IMR-90 (cell line): ENCODE results near the gene C11orf86. TPM values are rescaled to one million over a fixed set of nuclear protein-coding genes. Genes with fewer than 3 reads are reported as not detected.

Source experiments
- ATAC-seq: fragments of 200-7000 bp; cut with Tn5 transposase; 2 replicates; pipeline ENCODE4 v1.9.1; 2020; ENCODE audit warnings: low read depth, mild to moderate bottlenecking, moderate library complexity
- BruUV-seq: library from RNA; stranded (reverse); fragments of 400-500 nt; replicated peaks from 2 replicates; lab custom pipeline; 2021; lab: Mats Ljungman, UMichigan
- CTCF ChIA-PET: fragments of 300-600 bp; formaldehyde crosslinking; extraction: SDS; loops from one replicate; lab custom pipeline; 2021; ENCODE audit warnings: antibody characterized with exemption; lab: Yijun Ruan, JAX
- POLR2A ChIA-PET: fragments of 300-600 bp; sonication (Branson Sonifier 250); formaldehyde crosslinking; loops from one replicate; lab custom pipeline; 2022; ENCODE audit warnings: antibody characterized with exemption; ENCODE audit not compliant: unreplicated experiment; lab: Charles Lee
- DNase-seq: peaks from one replicate; pipeline ENCODE4 v3.0.0; 2013
- H2AFZ ChIP-seq: replicated peaks from 2 replicates; pipeline ENCODE3; 2013; ENCODE audit warnings: low read length, mild to moderate bottlenecking; ENCODE audit not compliant: poor library complexity
- H2AK5ac ChIP-seq: 2 replicates; pipeline ENCODE4 v1.6.1; 2013; ENCODE audit warnings: low read depth, low read length, inconsistent platforms
- H2AK9ac ChIP-seq: replicated peaks from 2 replicates; pipeline ENCODE3; 2013; ENCODE audit warnings: mild to moderate bottlenecking, low read depth, low read length, moderate library complexity; ENCODE audit not compliant: poor library complexity
- H2BK120ac ChIP-seq: 2 replicates; pipeline ENCODE4 v1.6.1; 2013; ENCODE audit warnings: low read depth, low read length, inconsistent platforms
- H2BK15ac ChIP-seq: 3 replicates; pipeline ENCODE4 v1.6.1; 2013; ENCODE audit warnings: low read depth, low read length, inconsistent platforms
- H2BK20ac ChIP-seq: 2 replicates; pipeline ENCODE4 v1.6.1; 2013; ENCODE audit warnings: low read depth, mild to moderate bottlenecking, inconsistent platforms, low read length, moderate library complexity
- H2BK5ac ChIP-seq: 2 replicates; pipeline ENCODE4 v1.6.1; 2013; ENCODE audit warnings: mild to moderate bottlenecking, low read depth, low read length, inconsistent platforms; ENCODE audit not compliant: poor library complexity, severe bottlenecking
- H3K14ac ChIP-seq: replicated peaks from 2 replicates; pipeline ENCODE4 v1.6.1; 2013; ENCODE audit warnings: low read depth, low read length, inconsistent platforms
- H3K18ac ChIP-seq: 2 replicates; pipeline ENCODE4 v1.6.1; 2013; ENCODE audit warnings: low read depth, low read length, control low read depth
- H3K23ac ChIP-seq: 2 replicates; pipeline ENCODE4 v1.6.1; 2013; ENCODE audit warnings: low read depth, low read length, inconsistent platforms
- H3K27ac ChIP-seq: 2 replicates; pipeline ENCODE4 v1.5.1; 2013; ENCODE audit warnings: mild to moderate bottlenecking, control low read depth, low read length; ENCODE audit not compliant: insufficient read depth
- H3K27me3 ChIP-seq: 2 replicates; pipeline ENCODE4 v1.6.1; 2013; ENCODE audit warnings: low read length; ENCODE audit not compliant: control insufficient read depth, insufficient read depth
- H3K36me3 ChIP-seq: 2 replicates; pipeline ENCODE4 v1.6.1; 2013; ENCODE audit warnings: low read length, mixed read lengths; ENCODE audit not compliant: control insufficient read depth, insufficient read depth
- H3K4ac ChIP-seq: 2 replicates; pipeline ENCODE4 v1.6.1; 2013; ENCODE audit warnings: low read depth, low read length, inconsistent platforms
- H3K4me1 ChIP-seq: 2 replicates; pipeline ENCODE4 v1.6.1; 2013; ENCODE audit warnings: low read length, mixed read lengths; ENCODE audit not compliant: control insufficient read depth, insufficient read depth
- H3K4me2 ChIP-seq: 2 replicates; pipeline ENCODE4 v1.6.1; 2013; ENCODE audit warnings: low read depth, mild to moderate bottlenecking, control low read depth, low read length, moderate library complexity
- H3K4me3 ChIP-seq: 2 replicates; pipeline ENCODE4 v1.5.1; 2013; ENCODE audit warnings: low read depth, mild to moderate bottlenecking, control low read depth, low read length, moderate library complexity; ENCODE audit not compliant: insufficient read depth
- H3K56ac ChIP-seq: 2 replicates; pipeline ENCODE4 v1.6.1; 2013; ENCODE audit warnings: low read length, inconsistent platforms; ENCODE audit not compliant: insufficient read depth; ENCODE audit errors: extremely low read depth
- H3K79me1 ChIP-seq, 2 experiments: 2 replicates each; pipeline ENCODE4 v1.6.1; 2013; ENCODE audit warnings: low read length in 2 of 2, inconsistent platforms in 1 of 2, low read depth in 1 of 2
- H3K9ac ChIP-seq: 2 replicates; pipeline ENCODE4 v1.6.1; 2013; ENCODE audit warnings: low read depth, low read length, control low read depth
- H3K9me1 ChIP-seq: 2 replicates; pipeline ENCODE4 v1.6.1; 2013; ENCODE audit warnings: low read length, inconsistent platforms; ENCODE audit not compliant: insufficient read depth
- H3K9me3 ChIP-seq: 2 replicates; pipeline ENCODE4 v1.6.1; 2013; ENCODE audit warnings: low read length; ENCODE audit not compliant: control insufficient read depth, insufficient read depth
- H4K20me1 ChIP-seq: 2 replicates; pipeline ENCODE4 v1.6.1; 2013; ENCODE audit warnings: low read length, inconsistent platforms; ENCODE audit not compliant: insufficient read depth
- H4K5ac ChIP-seq: 2 replicates; pipeline ENCODE4 v1.6.1; 2013; ENCODE audit warnings: mild to moderate bottlenecking, low read depth, low read length, control low read depth
- H4K8ac ChIP-seq, 2 experiments: 2 replicates each; pipeline ENCODE4 v1.6.1; 2013; ENCODE audit warnings: low read depth in 2 of 2, low read length in 2 of 2, control low read depth in 1 of 2, inconsistent platforms in 1 of 2
- H4K91ac ChIP-seq: 2 replicates; pipeline ENCODE4 v1.6.1; 2013; ENCODE audit warnings: low read depth, low read length, inconsistent platforms; ENCODE audit not compliant: insufficient read depth
- BHLHE40 ChIP-seq: fragments of 150-350 bp; IDR thresholded peaks from 2 replicates; pipeline ENCODE4 v1.6.1; 2016; ENCODE audit warnings: mild to moderate bottlenecking, low read depth, low read length
- CEBPB ChIP-seq: IDR thresholded peaks from 2 replicates; pipeline ENCODE4 v1.6.1; 2012; ENCODE audit warnings: low read depth, low read length, improper control_type of control experiment
- CHD1 ChIP-seq: IDR thresholded peaks from 2 replicates; pipeline ENCODE4 v1.6.1; 2012; ENCODE audit warnings: low read depth, low read length, improper control_type of control experiment
- FOS ChIP-seq: fragments of 150-350 bp; IDR thresholded peaks from 2 replicates; pipeline ENCODE4 v1.6.1; 2016; ENCODE audit warnings: low read depth, low read length
- MAZ ChIP-seq: IDR thresholded peaks from 2 replicates; pipeline ENCODE4 v1.6.1; 2012; ENCODE audit warnings: low read depth, mild to moderate bottlenecking, low read length, improper control_type of control experiment, moderate library complexity, borderline replicate concordance
- NFE2L2 ChIP-seq: fragments of 150-350 bp; IDR thresholded peaks from 2 replicates; pipeline ENCODE4 v1.6.1; 2016; ENCODE audit warnings: low read depth, mild to moderate bottlenecking, low read length
- POLR2A ChIP-seq: IDR thresholded peaks from 2 replicates; pipeline ENCODE4 v1.6.1; 2012; ENCODE audit warnings: mild to moderate bottlenecking, low read depth, low read length
- RAD21 ChIP-seq: IDR thresholded peaks from 2 replicates; pipeline ENCODE4 v1.6.1; 2012; ENCODE audit warnings: low read length, improper control_type of control experiment
- RCOR1 ChIP-seq: IDR thresholded peaks from 2 replicates; pipeline ENCODE4 v1.6.1; 2012; ENCODE audit warnings: mild to moderate bottlenecking, low read length, improper control_type of control experiment; ENCODE audit not compliant: insufficient replicate concordance
- RFX5 ChIP-seq: IDR thresholded peaks from 2 replicates; pipeline ENCODE4 v1.8.0; 2012; ENCODE audit warnings: low read depth, mild to moderate bottlenecking, low read length, moderate library complexity
- SMC3 ChIP-seq: fragments of 150-350 bp; IDR thresholded peaks from 2 replicates; pipeline ENCODE4 v1.6.1; 2016; ENCODE audit warnings: low read depth, mild to moderate bottlenecking, antibody characterized with exemption, low read length, moderate library complexity
- USF2 ChIP-seq: fragments of 150-350 bp; IDR thresholded peaks from 2 replicates; pipeline ENCODE4 v1.6.1; 2017; ENCODE audit warnings: mild to moderate bottlenecking, antibody characterized with exemption, low read length, low read depth
- WGBS, 2 experiments: methylation state at CpG; one replicate each; pipeline versions ENCODE4 v1.1.5 to v1.1.7; 2013; ENCODE audit warnings: missing lambda C conversion rate in 2 of 2; ENCODE audit not compliant: insufficient read length in 1 of 2; ENCODE audit errors: extremely low coverage in 2 of 2; 5-methylcytosine and 5-hydroxymethylcytosine counted together
- dilution Hi-C: fragments of 300-500 bp; cut with HindIII; formaldehyde crosslinking; loops from one replicate; pipeline ENCODE4 v1.14.3; 2018; ENCODE audit warnings: low sequenced_read_pairs; ENCODE audit not compliant: unreplicated experiment
- in situ Hi-C: fragments of 300-500 bp; cut with MboI; formaldehyde crosslinking; loops from 3 replicates; pipeline ENCODE4 v1.14.3; 2019; ENCODE audit warnings: low sequenced_read_pairs, inconsistent platforms, mixed read lengths
- intact Hi-C: fragments of 100-400 bp; cut with micrococcal nuclease; formaldehyde crosslinking; loops from 2 replicates; pipeline ENCODE4 v1.10.0; 2022
- polyA plus RNA-seq, 3 experiments: library from polyadenylated mRNA; depleted of rRNA; stranded (reverse); fragments of >200 nt; gene quantifications; 2 replicates each; pipeline ENCODE4 v1.2.3, GENCODE V29; 2012; ENCODE audit warnings: low replicate concordance in 1 of 3
- total RNA-seq: library from RNA; depleted of rRNA; stranded (reverse); fragments of >200 nt; gene quantifications from 2 replicates; pipeline ENCODE4 v1.2.3, GENCODE V29; 2012
- TF ChIP-seq, protein P1 (sequence below): conservative IDR thresholded peaks from 2 replicates; pipeline ENCODE4 v1.5.1; 2012; ENCODE audit warnings: mild to moderate bottlenecking, low read depth, low read length, improper control_type of control experiment
- TF ChIP-seq, protein P2 (sequence below): fragments of 150-350 bp; IDR thresholded peaks from 2 replicates; pipeline ENCODE4 v1.6.1; 2016; ENCODE audit warnings: low read depth, mild to moderate bottlenecking, low read length, moderate library complexity, borderline replicate concordance

C11orf86 gene
- total and polyA plus RNA-seq, 2 of the 4 experiments (the other 2 are of a cell fraction), result not detected

DNA sequence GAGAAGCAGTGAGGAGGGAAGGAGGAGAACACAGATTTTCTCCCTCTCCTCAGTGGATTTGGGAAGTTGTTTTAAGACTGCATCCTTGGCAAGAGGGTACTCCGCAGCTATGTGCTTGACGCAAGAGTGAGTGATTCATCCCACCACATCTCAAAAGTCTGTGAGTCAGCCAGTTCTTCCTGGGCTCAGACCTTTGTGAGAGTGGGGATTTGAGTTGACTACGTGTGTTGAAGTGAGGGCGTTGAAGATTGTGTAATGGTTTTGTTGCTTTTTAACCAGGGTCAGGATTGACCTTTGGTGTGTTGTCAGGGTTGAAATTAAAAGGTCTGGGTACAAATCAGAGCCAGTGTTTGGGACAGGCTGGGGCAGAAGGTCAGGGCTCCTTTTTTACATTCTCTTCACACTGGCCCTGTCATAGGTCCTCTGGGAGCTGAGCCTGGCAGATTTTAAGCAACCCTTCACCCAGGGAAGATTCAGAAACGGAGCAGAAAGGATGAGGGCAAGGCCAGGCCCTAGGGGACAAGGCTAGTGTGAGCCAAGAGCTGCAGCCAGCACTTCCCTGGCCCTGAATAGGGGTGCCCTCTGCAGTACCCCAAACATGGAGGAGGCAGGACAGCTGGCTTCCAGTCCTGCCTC, 4.2 kb upstream of the C11orf86 start:
- Histone ChIP-seq H4K5ac (peak overlapping the region; percentile 92), H2BK120ac (peak overlapping the region; percentile 97), H3K4me2 (peak overlapping the region; percentile 54), H3K9me1 (peaks cover 25% of the 10 kb centered on the region), H3K36me3 (no peaks in the 10 kb centered on the region), H2AK9ac (peak overlapping the region; percentile 96), H3K4me1 (peaks cover 32% of the 10 kb centered on the region), H4K20me1 (peaks cover 3% of the 10 kb centered on the region; the same call in 1 of the 2 replicates), H3K9ac (peak overlapping the region; percentile 67), H3K27ac (peak overlapping the region; percentile 97), H2BK20ac (peak overlapping the region; percentile 98), H2AFZ (peak overlapping the region; percentile 82), H3K27me3 (no peaks in the 10 kb centered on the region), H4K8ac (peak overlapping the region; percentile 82 to 97), H4K91ac (peak overlapping the region; percentile 98), H3K9me3 (no peaks in the 10 kb centered on the region), H2BK15ac (peak overlapping the region; percentile 96), H3K23ac (peak overlapping the region; percentile 86), H3K56ac (peak overlapping the region; percentile 92), H2BK5ac (peak overlapping the region; percentile 99), H2AK5ac (peak overlapping the region; percentile 97), H3K4ac (peak overlapping the region; percentile 94), H3K4me3 (no peak overlapping the region), H3K18ac (peak overlapping the region; percentile 92), H3K79me1 (peaks cover 0 to 5% of the 10 kb centered on the region in 2 experiments; a peak in 3 of 4 replicates), H3K14ac (peak overlapping the region; percentile 85)
- WGBS, 2 experiments, result no CpG with 5 or more reads among the region's 5 CpGs
- CTCF ChIA-PET, result interaction anchor here (0.9 kb wide), 1 partner anchor 14 kb away, joined by 4 read pairs; no protein-coding TSS in a partner anchor
- DNase-seq, result peak; percentile 100
- ATAC-seq, result peak; percentile 80
- dilution Hi-C loops (no loop called here), in situ Hi-C loops (no loop called here), intact Hi-C loops (loop anchor here (5.0 kb wide), 2 partner anchors 114 to 129 kb away; partner anchors contain the start of genes LRFN4 and RCE1)
- no TSS peak for BruUV-seq
- POLR2A ChIA-PET, result interaction anchor here (0.6 kb wide), 1 partner anchor 190 kb away, joined by 3 read pairs; no protein-coding TSS in a partner anchor
- TF ChIP-seq USF2, result no peak
- peak; percentile 99 for TF ChIP-seq CEBPB
- peak; percentile 69; the same call in 1 of the 2 replicates for TF ChIP-seq NFE2L2
- TF ChIP-seq RCOR1, result no peak
- TF ChIP-seq POLR2A, result peak; percentile 72
- no peak; the same call in none of the 2 replicates for TF ChIP-seq SMC3
- TF ChIP-seq, protein P1, sequence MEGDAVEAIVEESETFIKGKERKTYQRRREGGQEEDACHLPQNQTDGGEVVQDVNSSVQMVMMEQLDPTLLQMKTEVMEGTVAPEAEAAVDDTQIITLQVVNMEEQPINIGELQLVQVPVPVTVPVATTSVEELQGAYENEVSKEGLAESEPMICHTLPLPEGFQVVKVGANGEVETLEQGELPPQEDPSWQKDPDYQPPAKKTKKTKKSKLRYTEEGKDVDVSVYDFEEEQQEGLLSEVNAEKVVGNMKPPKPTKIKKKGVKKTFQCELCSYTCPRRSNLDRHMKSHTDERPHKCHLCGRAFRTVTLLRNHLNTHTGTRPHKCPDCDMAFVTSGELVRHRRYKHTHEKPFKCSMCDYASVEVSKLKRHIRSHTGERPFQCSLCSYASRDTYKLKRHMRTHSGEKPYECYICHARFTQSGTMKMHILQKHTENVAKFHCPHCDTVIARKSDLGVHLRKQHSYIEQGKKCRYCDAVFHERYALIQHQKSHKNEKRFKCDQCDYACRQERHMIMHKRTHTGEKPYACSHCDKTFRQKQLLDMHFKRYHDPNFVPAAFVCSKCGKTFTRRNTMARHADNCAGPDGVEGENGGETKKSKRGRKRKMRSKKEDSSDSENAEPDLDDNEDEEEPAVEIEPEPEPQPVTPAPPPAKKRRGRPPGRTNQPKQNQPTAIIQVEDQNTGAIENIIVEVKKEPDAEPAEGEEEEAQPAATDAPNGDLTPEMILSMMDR, result no peak
- no peak for TF ChIP-seq RFX5
- TF ChIP-seq BHLHE40, result no peak; the same call in 1 of the 2 replicates
- peak; percentile 100 for TF ChIP-seq FOS
- TF ChIP-seq RAD21, result peak; percentile 7; the same call in 1 of the 2 replicates
- TF ChIP-seq, protein P2, sequence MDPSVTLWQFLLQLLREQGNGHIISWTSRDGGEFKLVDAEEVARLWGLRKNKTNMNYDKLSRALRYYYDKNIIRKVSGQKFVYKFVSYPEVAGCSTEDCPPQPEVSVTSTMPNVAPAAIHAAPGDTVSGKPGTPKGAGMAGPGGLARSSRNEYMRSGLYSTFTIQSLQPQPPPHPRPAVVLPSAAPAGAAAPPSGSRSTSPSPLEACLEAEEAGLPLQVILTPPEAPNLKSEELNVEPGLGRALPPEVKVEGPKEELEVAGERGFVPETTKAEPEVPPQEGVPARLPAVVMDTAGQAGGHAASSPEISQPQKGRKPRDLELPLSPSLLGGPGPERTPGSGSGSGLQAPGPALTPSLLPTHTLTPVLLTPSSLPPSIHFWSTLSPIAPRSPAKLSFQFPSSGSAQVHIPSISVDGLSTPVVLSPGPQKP, result no peak
- TF ChIP-seq MAZ, result peak; percentile 22; the same call in 1 of the 2 replicates
- peak; percentile 86; the same call in 1 of the 2 replicates for TF ChIP-seq CHD1
